Stimulated activated CD8-positive, alpha-beta memory T cell treated with anti-CD3 and anti-CD28 coated beads, Interleukin-4, amount 100 ng/mL, for 48 hours (primary cell): ENCODE measurements around the gene B3GNT8.
"Not testable (repeated sequence)": the region's sequence is repeated elsewhere in the genome, so short reads cannot be mapped to it uniquely, and the experiment has no call there.

ENCODE experiments used
- DNase-seq: peaks from one replicate; pipeline ENCODE4 v3.0.0-alpha.2; 2020

B3GNT8 gene, protein sequence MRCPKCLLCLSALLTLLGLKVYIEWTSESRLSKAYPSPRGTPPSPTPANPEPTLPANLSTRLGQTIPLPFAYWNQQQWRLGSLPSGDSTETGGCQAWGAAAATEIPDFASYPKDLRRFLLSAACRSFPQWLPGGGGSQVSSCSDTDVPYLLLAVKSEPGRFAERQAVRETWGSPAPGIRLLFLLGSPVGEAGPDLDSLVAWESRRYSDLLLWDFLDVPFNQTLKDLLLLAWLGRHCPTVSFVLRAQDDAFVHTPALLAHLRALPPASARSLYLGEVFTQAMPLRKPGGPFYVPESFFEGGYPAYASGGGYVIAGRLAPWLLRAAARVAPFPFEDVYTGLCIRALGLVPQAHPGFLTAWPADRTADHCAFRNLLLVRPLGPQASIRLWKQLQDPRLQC

GRCh38 chr19:41426952-41427646, at the start of gene B3GNT8:
B3GNT8 (minus strand) TSS chr19:41427374; CDS start chr19:41426778, 596 bp downstream.
- peak; percentile 68 for DNase-seq

DNA sequence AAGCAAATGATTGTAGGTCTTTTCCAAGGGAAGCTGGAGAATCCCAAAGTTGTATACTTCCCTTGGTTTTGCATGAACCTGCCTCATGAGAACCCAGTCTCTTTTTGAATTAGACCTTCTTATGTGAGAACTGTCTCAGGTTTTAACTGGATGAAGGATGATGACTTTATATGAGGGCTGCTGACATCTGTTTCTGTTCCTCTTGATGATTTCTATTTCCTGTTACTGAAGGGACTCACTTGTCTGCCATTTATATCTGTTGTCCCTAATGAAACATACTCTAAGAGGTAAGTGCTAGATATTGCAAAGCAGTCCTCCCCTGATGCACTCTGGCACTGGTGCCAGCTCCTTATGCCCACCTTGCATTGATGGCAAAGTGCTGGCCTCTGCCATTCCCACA, 49.4 kb upstream of the B3GNT8 start:
- DNase-seq = no peak

- DNase-seq = not testable (repeated sequence)
Measured at GRCh38 chr19:41463257-41464256, 36.4 kb upstream of the B3GNT8 start.

- DNase-seq = no peak
Measured at GRCh38 chr19:41462497-41462896, 35.3 kb upstream of the B3GNT8 start.

DNA sequence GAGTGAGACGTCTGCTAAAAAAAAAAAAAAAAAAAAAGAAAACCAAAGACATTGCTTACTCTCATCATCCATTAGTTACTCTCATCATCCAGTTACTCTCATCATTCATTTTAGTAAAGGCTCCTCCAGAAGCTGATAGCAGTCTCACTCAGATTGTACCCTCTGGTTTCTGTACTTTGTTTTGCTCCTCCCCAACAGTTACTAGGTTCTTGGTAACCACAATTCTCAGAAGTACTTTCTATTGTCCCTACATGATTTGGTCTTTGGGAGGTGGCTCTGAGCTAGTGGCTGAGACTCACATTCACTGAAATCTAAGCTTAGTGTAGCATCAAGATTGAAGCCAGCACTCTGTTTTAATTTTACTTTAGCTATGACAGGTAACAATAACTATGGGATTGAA, 30.1 kb upstream of the B3GNT8 start:
- no peak for DNase-seq

DNA sequence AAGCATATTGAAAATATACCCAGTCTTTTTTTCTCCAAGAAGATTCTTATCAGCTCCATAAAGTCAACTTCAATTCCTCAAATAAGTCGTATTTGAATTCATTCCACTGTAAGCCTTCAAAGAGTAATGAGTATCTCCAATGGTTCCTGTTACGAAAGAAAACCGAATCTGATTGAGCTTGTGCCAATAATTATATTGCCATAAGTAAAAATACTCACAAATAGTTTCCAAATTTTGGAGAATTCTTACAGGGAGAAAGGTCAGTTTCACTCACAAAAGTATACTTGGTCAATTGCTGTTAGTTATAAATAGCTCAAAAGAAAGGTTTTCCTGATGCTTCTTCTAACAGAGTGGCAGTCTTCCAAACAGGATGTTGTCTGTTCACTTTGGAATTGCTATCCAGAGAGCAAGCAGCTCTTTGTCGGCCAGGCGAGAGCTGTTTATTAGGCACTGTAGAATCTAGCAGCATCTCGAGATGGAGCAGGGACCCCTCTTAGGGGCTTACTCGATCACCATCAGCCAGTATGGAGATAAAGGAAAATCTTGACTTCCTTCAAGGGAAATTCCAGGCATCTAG, 29.3 kb upstream of the B3GNT8 start:
- no peak for DNase-seq

- DNase-seq = no peak
Measured at GRCh38 chr19:41455936-41456335, 28.8 kb upstream of the B3GNT8 start.

- DNase-seq = no peak
Measured at GRCh38 chr19:41452584-41453275, 25.6 kb upstream of the B3GNT8 start.

GRCh38 chr19:41449865-41450178, 22.6 kb upstream of the B3GNT8 start:
- no peak for DNase-seq

DNA sequence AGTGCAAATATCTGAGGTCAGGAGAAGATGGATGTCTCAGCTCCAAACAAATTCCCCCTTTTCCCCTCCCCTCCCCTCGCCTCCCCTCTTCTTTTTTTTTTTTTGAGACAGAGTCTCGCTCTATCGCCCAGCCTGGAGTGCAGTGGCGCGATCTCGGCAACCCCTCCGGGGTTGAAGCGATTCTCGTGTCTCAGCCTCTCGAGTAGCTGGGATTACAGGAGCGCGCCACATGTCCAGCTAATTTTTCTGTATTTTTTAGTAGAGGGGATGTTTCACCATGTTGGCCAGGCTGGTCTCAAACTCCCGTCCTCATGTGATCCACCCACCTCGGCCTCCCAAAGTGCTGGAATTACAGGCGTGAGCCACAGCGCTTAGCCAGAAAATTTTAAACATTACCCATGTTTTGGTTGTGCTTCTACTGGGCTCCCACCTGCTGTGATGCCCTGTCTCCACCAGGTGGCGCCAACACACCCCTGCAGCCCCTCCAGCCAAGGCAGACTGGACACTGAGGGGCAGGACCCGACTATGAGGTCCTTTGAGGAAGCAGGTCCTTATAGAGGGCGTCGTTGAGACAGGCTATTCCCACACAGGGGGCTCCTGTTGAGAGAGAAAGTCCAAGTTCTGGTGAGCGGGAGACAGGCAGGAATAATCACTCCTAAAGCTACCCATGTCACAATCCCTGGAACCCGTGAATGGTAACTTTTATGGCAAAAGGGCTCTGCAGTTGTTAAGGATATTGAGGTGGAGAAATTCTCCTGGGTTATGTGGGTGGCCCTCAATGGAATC, 22.1 kb upstream of the B3GNT8 start:
- peak; percentile 86 for DNase-seq

- DNase-seq = no peak
Measured at GRCh38 chr19:41447732-41448332, 20.7 kb upstream of the B3GNT8 start.

DNA sequence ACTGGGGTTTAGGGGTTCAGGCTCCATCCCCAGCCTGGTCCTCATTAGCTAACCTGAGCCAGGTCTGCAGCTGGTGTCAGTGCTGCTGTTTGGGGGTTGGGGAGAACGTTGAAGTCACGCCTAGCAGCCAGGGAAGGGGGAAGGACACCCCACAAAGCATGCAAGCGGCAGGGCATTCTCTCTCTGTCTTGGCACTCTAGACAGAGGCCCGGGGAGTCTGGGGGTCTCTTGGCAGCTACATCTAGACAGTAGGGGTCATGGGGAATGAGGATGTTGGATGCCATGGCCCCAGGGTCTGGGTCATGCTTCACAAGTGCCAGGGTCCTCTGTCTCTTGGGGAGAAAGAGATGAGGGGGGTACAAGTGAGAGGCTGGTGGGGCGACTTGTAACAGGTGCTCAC, 18.4 kb upstream of the B3GNT8 start:
- DNase-seq = no peak

DNA sequence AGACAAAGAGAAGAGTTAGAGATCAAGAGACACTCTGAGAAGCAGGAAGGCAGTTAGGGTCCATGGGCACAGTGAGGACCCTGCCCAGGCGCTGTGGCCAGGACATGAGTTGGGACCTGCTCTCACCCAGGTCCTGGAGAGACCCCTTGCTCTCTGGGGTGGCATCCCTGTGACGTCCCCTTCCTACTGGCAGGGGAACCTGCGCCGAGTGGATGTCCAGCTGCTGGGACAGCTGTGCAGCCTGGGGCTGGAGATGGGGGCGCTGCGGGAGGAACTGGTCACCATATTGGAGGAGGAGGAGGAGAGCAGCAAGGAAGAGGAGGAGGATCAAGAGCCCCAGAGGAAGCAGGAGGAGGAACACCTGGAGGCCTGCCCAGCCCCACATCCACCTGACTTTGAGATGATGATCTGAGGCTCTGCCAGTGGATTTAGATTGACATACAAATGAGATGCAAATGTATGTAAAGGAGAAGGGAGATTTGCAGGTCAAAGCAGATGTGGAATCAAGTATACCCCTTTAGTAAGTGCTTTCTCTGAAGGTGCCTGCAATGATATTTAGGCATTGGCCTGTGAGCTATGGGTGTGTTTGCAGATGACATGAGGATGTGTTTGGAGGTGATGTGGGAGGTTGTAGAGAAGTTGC, 16.8 kb upstream of the B3GNT8 start:
- DNase-seq = peak; percentile 17

DNA sequence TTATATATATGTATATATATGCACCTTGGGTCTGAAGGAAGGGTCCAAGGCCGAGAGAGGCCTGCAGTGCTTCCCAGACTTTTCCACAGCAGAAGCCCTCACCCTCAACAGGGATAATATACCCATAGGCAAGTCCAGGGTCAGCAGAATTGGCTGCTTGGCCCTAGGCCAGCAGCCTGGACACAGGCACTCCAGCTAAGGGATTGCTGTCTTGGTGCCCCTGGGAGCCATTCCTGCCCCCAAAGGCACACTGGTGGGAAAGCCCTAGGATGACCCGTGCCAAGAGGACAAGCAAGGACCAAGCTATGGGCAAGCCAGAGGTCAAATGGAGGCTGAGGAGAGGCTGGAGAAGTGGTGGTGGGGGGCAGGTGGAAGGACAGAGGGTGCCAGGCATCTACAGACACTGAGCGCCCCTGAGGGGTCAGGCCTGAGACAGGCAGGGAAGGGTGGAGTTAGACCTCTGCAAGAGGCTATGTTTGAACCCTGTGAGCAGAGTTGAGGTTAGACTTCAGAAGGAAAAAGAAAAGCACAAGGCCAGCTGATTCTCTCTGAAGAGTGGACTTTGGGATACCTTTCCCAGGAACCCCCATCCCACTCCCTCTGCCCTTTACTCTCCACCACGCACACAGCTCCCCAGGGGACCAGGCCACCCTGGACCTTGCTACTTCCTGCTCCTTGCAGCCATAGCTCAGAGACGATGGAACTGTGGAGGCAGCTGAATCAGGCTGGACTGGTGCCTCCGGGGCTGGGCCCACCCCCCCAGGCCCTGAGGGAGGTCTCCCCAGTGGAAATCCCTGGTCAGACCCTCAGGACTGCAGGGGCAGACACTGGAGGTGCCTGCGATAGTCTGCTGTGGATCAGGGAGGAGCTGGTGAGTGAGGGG, 15.5 kb upstream of the B3GNT8 start, which contains the start of gene ERICH4:
TSS of gene ERICH4 (plus strand) at position 684 of the 883 bp plus-strand sequence. CDS start at position 698, 14 bp downstream.
- DNase-seq = no peak

GRCh38 chr19:41441321-41441945, 14.3 kb upstream of the B3GNT8 start:
- no peak for DNase-seq

DNA sequence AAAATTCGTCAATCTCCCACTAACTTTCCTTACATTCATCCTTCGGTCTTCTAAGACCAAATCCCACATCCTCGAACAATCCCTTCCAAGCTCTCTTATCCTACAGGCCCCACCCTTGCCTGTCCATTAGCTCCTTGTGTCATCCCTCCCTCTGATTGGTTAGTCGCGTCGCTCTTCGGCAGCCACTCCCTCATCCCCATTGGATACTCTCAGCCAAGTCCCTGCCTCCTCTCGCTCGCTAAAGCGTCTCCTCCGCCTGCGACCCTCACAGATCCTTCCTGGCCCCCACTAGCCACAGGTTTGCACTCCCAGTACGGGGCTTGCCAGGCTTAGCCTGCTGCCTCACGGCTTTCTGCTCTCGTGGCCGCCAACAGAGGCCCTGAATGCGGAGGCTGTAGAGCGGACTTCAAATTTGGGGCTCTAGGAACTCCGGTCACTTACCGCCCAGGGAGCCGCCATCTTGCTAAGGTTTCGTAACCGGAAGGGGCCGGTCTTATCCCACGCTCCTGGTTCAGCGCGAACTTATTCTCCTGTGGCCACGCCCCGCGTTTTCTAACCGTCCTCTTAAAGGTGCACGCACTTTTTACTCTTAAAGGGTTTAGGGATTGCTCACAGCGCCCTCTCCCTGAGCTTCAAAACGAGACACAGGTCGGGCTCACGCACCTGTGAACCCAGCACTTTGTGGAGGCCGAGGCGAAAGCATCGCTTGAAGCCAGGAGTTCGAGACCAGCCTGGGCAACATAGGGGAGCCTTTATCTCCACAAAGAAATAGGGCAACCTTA, 12.5 kb upstream of the B3GNT8 start, which contains the start of gene DMAC2:
TSS of gene DMAC2 (minus strand) at position 472 of the 782 bp plus-strand sequence. CDS start at position 459, 13 bp downstream.
- DNase-seq = peak; percentile 97

DNA sequence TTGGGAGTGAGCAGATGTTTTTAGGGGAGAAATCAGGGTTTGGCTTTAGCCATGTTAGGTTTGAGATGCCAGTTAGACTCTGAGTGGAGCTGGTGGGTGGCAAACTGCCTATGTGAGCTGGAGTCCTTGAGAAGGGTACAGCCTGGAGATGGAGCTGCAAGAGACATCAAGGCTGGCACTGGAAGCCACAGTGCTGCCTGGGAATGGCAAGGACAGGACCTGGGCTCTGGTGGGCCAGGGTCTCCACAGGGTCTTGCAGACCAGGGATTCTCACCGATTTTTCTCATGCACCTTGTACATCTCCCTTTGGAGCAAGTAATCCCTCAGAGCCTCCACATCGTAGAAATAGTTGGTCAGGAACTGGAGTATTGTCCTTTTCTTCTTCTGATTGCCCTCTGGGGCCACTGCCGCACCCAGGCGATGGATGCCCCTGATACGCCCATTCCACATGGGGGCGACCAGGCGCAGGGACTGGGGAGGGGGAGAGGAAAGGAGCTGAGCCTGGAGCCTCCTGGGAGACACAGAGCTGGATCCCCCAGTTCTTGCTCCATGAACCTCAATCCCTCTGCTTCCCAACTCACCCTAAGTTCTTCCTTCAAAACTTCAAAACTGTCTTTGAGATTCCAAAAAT, 10.9 kb upstream of the B3GNT8 start:
- DNase-seq = no peak
